A673 (cell line): Measurements from ENCODE around the gene LRRC32.

Experiments used
- EZH2 ChIP-seq: fragments of 200-600 bp; sonication (generic); IDR thresholded peaks from 2 replicates; pipeline ENCODE4 v1.6.1; 2017; ENCODE audit warnings: borderline replicate concordance, low read depth, mild to moderate bottlenecking, mixed read lengths, antibody characterized with exemption, low read length; ENCODE audit not compliant: poor library complexity, severe bottlenecking
- TF ChIP-seq, protein P1 (sequence below): fragments of 300-800, 200-600 bp; sonication (generic); conservative IDR thresholded peaks from 2 replicates; pipeline ENCODE4 v1.5.1; 2017; ENCODE audit warnings: low read depth, mild to moderate bottlenecking, antibody characterized with exemption, low read length, moderate library complexity, mixed read lengths

DNA sequence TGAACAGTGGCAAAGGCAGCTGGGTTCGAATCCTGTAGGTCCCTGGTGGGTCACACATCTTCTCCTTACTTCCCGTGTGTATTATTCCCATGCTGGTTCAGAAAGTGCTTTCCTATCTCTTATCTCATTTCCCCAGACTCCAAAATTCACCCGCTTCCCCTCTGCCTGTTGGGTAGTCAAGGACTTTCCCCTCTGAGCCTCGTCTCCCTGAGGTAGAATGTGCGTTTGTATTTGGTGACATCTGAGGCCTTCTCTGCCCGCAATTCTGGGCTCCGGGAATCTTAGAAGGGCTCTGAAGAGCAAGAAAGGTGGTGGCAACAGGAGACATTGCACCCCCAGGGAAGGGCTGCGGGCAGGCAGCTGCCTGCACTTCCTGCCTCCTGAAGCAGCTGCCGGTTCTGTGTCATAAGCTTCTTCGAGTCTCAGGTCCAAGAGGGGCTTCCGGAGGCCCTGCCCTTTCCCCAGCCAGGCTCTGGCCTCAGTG, 5.9 kb downstream of the LRRC32 start:
- TF ChIP-seq, protein P1, sequence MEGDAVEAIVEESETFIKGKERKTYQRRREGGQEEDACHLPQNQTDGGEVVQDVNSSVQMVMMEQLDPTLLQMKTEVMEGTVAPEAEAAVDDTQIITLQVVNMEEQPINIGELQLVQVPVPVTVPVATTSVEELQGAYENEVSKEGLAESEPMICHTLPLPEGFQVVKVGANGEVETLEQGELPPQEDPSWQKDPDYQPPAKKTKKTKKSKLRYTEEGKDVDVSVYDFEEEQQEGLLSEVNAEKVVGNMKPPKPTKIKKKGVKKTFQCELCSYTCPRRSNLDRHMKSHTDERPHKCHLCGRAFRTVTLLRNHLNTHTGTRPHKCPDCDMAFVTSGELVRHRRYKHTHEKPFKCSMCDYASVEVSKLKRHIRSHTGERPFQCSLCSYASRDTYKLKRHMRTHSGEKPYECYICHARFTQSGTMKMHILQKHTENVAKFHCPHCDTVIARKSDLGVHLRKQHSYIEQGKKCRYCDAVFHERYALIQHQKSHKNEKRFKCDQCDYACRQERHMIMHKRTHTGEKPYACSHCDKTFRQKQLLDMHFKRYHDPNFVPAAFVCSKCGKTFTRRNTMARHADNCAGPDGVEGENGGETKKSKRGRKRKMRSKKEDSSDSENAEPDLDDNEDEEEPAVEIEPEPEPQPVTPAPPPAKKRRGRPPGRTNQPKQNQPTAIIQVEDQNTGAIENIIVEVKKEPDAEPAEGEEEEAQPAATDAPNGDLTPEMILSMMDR: no peak
- no peak for TF ChIP-seq EZH2
